K562 (cell line): ENCODE measurements around the gene CLDND2. TPM values are rescaled to one million over a fixed set of nuclear protein-coding genes. Genes with fewer than 3 reads are reported as not detected.

Experiments
- ATAC-seq: fragments of 200-7000 bp; cut with Tn5 transposase; 3 replicates; pipeline ENCODE4 v1.9.1; 2020; ENCODE audit warnings: moderate library complexity
- BruUV-seq: library from RNA; stranded (reverse); fragments of 400-500 nt; replicated peaks from 2 replicates; lab custom pipeline; 2021; lab: Mats Ljungman, UMichigan
- CTCF ChIA-PET: fragments of 300-600 bp; formaldehyde crosslinking; extraction: SDS; loops from one replicate; lab custom pipeline; 2021; ENCODE audit warnings: low intra/inter-chr PET ratio; lab: Yijun Ruan, JAX
- POLR2A ChIA-PET: fragments of 300-600, 350-650 bp; sonication (Branson Sonifier 250); formaldehyde crosslinking; extraction: SDS; loops from one replicate; lab custom pipeline; 2021; ENCODE audit warnings: antibody characterized with exemption, inconsistent platforms; lab: Yijun Ruan, JAX
- DNase-seq, 4 experiments: peaks; one replicate each; pipeline versions ENCODE4 v3.0.0 to v3.0.0-alpha.2; 2011 to 2018; ENCODE audit warnings: low spot score in 3 of 4, mixed read lengths in 3 of 4; ENCODE audit errors: extremely low read depth in 1 of 4
- FAIRE-seq: peaks from 2 replicates; lab custom pipeline; 2011; peaks lifted over from hg19 to GRCh38; lab: Jason Lieb, UNC
- H2AFZ ChIP-seq: 2 replicates; pipeline ENCODE4 v1.6.0; 2011; ENCODE audit warnings: low read depth, low read length, control low read depth, inconsistent platforms
- H3K27ac ChIP-seq: fragments of 200-600 bp; 3 replicates; pipeline ENCODE4 v1.8.0; 2011; ENCODE audit warnings: low read depth, mild to moderate bottlenecking, control low read depth, inconsistent platforms, low read length, moderate library complexity, mixed read lengths; ENCODE audit errors: extremely low read depth
- H3K27me3 ChIP-seq, 2 experiments: fragments of 300-600 bp in 1 of 2; 2 replicates in 1 of 2; 3 replicates in 1 of 2; pipeline versions ENCODE4 v1.6.0 to v1.8.0; 2011; ENCODE audit warnings: inconsistent platforms in 2 of 2, low read length in 2 of 2, mild to moderate bottlenecking in 1 of 2, mixed read lengths in 1 of 2, moderate library complexity in 1 of 2; ENCODE audit not compliant: control insufficient read depth in 2 of 2, insufficient read depth in 2 of 2
- H3K36me3 ChIP-seq: fragments of 300-600 bp; 3 replicates; pipeline ENCODE4 v1.8.0; 2011; ENCODE audit warnings: mild to moderate bottlenecking, low read length, inconsistent platforms; ENCODE audit not compliant: control insufficient read depth, insufficient read depth
- H3K4me1 ChIP-seq, 2 experiments: fragments of 200-600 bp in 1 of 2; replicated peaks in 1 of 2; 2 replicates in 1 of 2; 3 replicates in 1 of 2; pipeline versions ENCODE4 v1.5.1 to v1.8.0; 2011; ENCODE audit warnings: inconsistent platforms in 2 of 2, low read length in 2 of 2, mild to moderate bottlenecking in 1 of 2, mixed read lengths in 1 of 2, moderate library complexity in 1 of 2; ENCODE audit not compliant: control insufficient read depth in 2 of 2, insufficient read depth in 2 of 2
- H3K4me2 ChIP-seq: 2 replicates; pipeline ENCODE4 v1.6.1; 2011; ENCODE audit warnings: low read length, control low read depth, inconsistent platforms, mixed read lengths; ENCODE audit not compliant: insufficient read depth
- H3K4me3 ChIP-seq: fragments of 200-600 bp; sonication (generic), shearing (Covaris generic); 2 replicates; pipeline ENCODE4 v1.5.1; 2016; ENCODE audit warnings: control low read depth, inconsistent platforms
- H3K79me2 ChIP-seq: fragments of 200-600 bp; 3 replicates; pipeline ENCODE4 v1.8.0; 2011; ENCODE audit warnings: low read length, inconsistent platforms; ENCODE audit not compliant: control insufficient read depth, insufficient read depth
- H3K9ac ChIP-seq, 2 experiments: 2 replicates each; pipeline versions ENCODE4 v1.6.0 to v1.6.1; 2011; ENCODE audit warnings: low read depth in 2 of 2, low read length in 2 of 2, control low read depth in 1 of 2, inconsistent platforms in 1 of 2, mild to moderate bottlenecking in 1 of 2, mixed read lengths in 1 of 2; ENCODE audit not compliant: insufficient read depth in 1 of 2
- H3K9me1 ChIP-seq: one replicate; pipeline ENCODE4 v1.6.0; 2011; ENCODE audit warnings: inconsistent platforms, mild to moderate bottlenecking, low read length, moderate library complexity; ENCODE audit not compliant: control insufficient read depth, insufficient read depth
- H3K9me3 ChIP-seq: replicated peaks from 2 replicates; pipeline ENCODE4 v1.5.1; 2011; ENCODE audit warnings: low read depth, low read length, inconsistent platforms; ENCODE audit not compliant: control insufficient read depth, insufficient read depth
- H4K20me1 ChIP-seq: replicated peaks from 2 replicates; pipeline ENCODE4 v1.6.1; 2011; ENCODE audit warnings: low read length, inconsistent platforms, mixed read lengths; ENCODE audit not compliant: control insufficient read depth, insufficient read depth
- C11orf30 ChIP-seq: fragments of 450-650 bp; IDR thresholded peaks from 2 replicates; pipeline ENCODE4 v1.6.1; 2016; ENCODE audit warnings: low read depth, mild to moderate bottlenecking
- CBX8 ChIP-seq: fragments of 200-600 bp; sonication (generic); IDR thresholded peaks from 2 replicates; pipeline ENCODE4 v1.6.1; 2012; ENCODE audit warnings: borderline replicate concordance, mixed run types, low read depth, mild to moderate bottlenecking, moderate library complexity, mixed read lengths, low read length, control low read depth, inconsistent platforms; ENCODE audit not compliant: poor library complexity, severe bottlenecking; ENCODE audit errors: extremely low read depth
- EWSR1 ChIP-seq: fragments of 450-650 bp; IDR thresholded peaks from 2 replicates; pipeline ENCODE4 v1.6.1; 2018; ENCODE audit warnings: borderline replicate concordance, mild to moderate bottlenecking, low read depth, moderate library complexity; ENCODE audit not compliant: partially characterized antibody
- OTX1 ChIP-seq: fragments of 450-650 bp; formaldehyde crosslinking; IDR thresholded peaks from 2 replicates; pipeline ENCODE4 v1.4.0; 2022; ENCODE audit warnings: mild to moderate bottlenecking
- RBFOX2 ChIP-seq: fragments of 200-400 bp; formaldehyde crosslinking; IDR thresholded peaks from 2 replicates; pipeline ENCODE4 v1.6.1; 2017; ENCODE audit warnings: low read depth, mild to moderate bottlenecking, low read length, moderate library complexity
- SP1 ChIP-seq: sonication (generic); formaldehyde crosslinking; IDR thresholded peaks from 2 replicates; pipeline ENCODE4 v1.8.1; 2022; ENCODE audit warnings: mild to moderate bottlenecking, missing genetic modification reagents
- ZNF780A ChIP-seq: fragments of 250-450 bp; sonication (Bioruptor Pico); IDR thresholded peaks from 2 replicates; pipeline ENCODE4 v1.5.0; 2021; ENCODE audit warnings: mild to moderate bottlenecking
- WGBS: fragments of 100-300 bp; shearing (Covaris generic); methylation state at CpG from one replicate; pipeline ENCODE4 v1.1.6; 2016; ENCODE audit warnings: low coverage, mixed read lengths; ENCODE audit not compliant: insufficient coverage; ENCODE audit errors: missing lambda C conversion rate; 5-methylcytosine and 5-hydroxymethylcytosine counted together
- in situ Hi-C: fragments of 300-500 bp; cut with MboI; formaldehyde crosslinking; loops from 4 replicates; pipeline ENCODE4 v1.15.0; 2018; ENCODE audit warnings: inconsistent platforms, mixed read lengths
- intact Hi-C: fragments of 100-400 bp; cut with micrococcal nuclease; formaldehyde crosslinking; loops from 2 replicates; pipeline ENCODE4 v1.14.2; 2022
- polyA plus RNA-seq, 8 experiments: library from polyadenylated mRNA; depleted of rRNA in 4 of 8; stranded (reverse) in 5 of 8; unstranded in 3 of 8; fragments of >200 nt; fragmentation: Nextera tagmentation in 2 of 8; fragmentation: Illumina TruSeq in 1 of 8; extraction: Ambion mirVana in 2 of 8; extraction: Trizol in 1 of 8; gene quantifications; 2 replicates each; pipeline versions ENCODE4 v1.2.1 to v1.2.3, GENCODE V29; 2011 to 2014; ENCODE audit warnings: inconsistent platforms in 1 of 8, missing spikeins in 1 of 8
- total RNA-seq, 7 experiments: library from RNA; depleted of rRNA in 6 of 7; stranded (reverse); fragments of >200 nt in 6 of 7; fragmentation: Illumina TruSeq in 2 of 7; extraction: Trizol in 2 of 7; gene quantifications; 2 replicates each; pipeline versions ENCODE4 v1.2.1 to v1.2.3, GENCODE V29; 2011 to 2021; ENCODE audit warnings: low replicate concordance in 1 of 7
- TF ChIP-seq, protein P1 (sequence below): fragments of 450-650 bp; IDR thresholded peaks from 2 replicates; pipeline ENCODE4 v1.6.1; 2017; ENCODE audit warnings: mild to moderate bottlenecking, moderate library complexity

The CLDND2 gene
- total and polyA plus RNA-seq, 9 of the 15 experiments (the other 6 are each of a cell fraction or from before 2014, with no cell fraction given) = 0.45 to 4.0 (median 1.2) TPM; not detected in 3

DNA sequence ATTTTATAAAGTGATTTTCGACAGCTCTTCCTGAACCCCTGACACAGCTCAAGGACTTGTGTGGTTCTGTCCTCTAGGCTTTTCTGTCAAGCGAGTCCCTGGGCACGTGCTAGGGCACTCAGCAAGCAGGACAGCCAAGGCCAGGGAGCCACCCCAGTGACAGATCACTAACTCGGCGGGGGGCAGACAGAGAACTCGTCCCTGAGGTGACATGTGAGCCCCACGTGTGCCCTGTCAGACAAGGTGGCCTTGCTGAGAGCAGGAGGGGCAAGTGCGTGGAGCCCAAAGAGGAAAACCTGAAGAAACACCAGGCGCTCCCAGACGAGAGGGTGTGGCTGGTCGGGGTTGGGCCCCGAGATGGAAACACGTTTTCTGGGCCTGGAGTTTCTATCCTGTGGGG is 7.6 kb downstream of the CLDND2 start:
- Histone ChIP-seq H3K4me3 (no peak overlapping the region), H3K27ac (no peak overlapping the region), H3K9me3 (no peaks in the 10 kb centered on the region), H3K4me1 (peaks cover 21 to 32% of the 10 kb centered on the region in 2 experiments), H2AFZ (no peak overlapping the region), H3K36me3 (peaks cover 5% of the 10 kb centered on the region; the same call in 2 of the 3 replicates), H3K79me2 (peaks cover 39% of the 10 kb centered on the region), H3K9ac (no peak overlapping the region), H3K4me2 (no peak overlapping the region), H3K9me1 (no peaks in the 10 kb centered on the region), H4K20me1 (no peaks in the 10 kb centered on the region), H3K27me3 (no peaks in the 10 kb centered on the region)
- TF ChIP-seq ZNF780A (CRISPR knock-in tag) (no peak), RBFOX2 (peak; percentile 21; the same call in 1 of the 2 replicates), OTX1 (CRISPR knock-in tag) (no peak), EWSR1 (no peak), SP1 (CRISPR knock-in tag) (no peak), CBX8 (no peak), C11orf30 (no peak)
- TF ChIP-seq, protein P1, sequence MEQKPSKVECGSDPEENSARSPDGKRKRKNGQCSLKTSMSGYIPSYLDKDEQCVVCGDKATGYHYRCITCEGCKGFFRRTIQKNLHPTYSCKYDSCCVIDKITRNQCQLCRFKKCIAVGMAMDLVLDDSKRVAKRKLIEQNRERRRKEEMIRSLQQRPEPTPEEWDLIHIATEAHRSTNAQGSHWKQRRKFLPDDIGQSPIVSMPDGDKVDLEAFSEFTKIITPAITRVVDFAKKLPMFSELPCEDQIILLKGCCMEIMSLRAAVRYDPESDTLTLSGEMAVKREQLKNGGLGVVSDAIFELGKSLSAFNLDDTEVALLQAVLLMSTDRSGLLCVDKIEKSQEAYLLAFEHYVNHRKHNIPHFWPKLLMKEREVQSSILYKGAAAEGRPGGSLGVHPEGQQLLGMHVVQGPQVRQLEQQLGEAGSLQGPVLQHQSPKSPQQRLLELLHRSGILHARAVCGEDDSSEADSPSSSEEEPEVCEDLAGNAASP = no peak
- CTCF ChIA-PET = no interaction called here
- POLR2A ChIA-PET = interaction anchor here (2.5 kb wide), 1 partner anchor 10 kb away, joined by 10 read pairs; no protein-coding TSS in a partner anchor
- 75% methylated on average over 13 of the region's 13 CpGs for WGBS
- intact Hi-C loops = no loop called here
- in situ Hi-C loops = no loop called here
- DNase-seq (no peak), ATAC-seq (no peak), FAIRE-seq (no peak)
- BruUV-seq = no TSS peak
